K562 (cell line): Measurements from ENCODE around the gene DEDD2. TPM values are rescaled to one million over a fixed set of nuclear protein-coding genes. Genes with fewer than 3 reads are reported as not detected.

Experiments
- BCOR ChIP-seq: fragments of 450-650 bp; IDR thresholded peaks from 2 replicates; pipeline ENCODE4 v1.6.1; 2016
- CHAMP1 ChIP-seq: fragments of 450-650 bp; IDR thresholded peaks from 2 replicates; pipeline ENCODE4 v1.6.1; 2016; ENCODE audit warnings: mild to moderate bottlenecking
- EP300 ChIP-seq: IDR thresholded peaks from 2 replicates; pipeline ENCODE4 v1.6.1; 2012; ENCODE audit warnings: low read length, improper control_type of control experiment
- MTA2 ChIP-seq: fragments of 450-650 bp; IDR thresholded peaks from 2 replicates; pipeline ENCODE4 v1.6.1; 2016; ENCODE audit warnings: low read depth
- NCOA1 ChIP-seq: fragments of 450-650 bp; IDR thresholded peaks from 2 replicates; pipeline ENCODE4 v1.6.1; 2016; ENCODE audit warnings: low read depth
- NFE2 ChIP-seq: IDR thresholded peaks from 2 replicates; pipeline ENCODE4 v1.6.1; 2014; ENCODE audit warnings: antibody characterized with exemption, low read depth
- PHF20 ChIP-seq: fragments of 450-650 bp; IDR thresholded peaks from 2 replicates; pipeline ENCODE4 v1.6.1; 2018; ENCODE audit not compliant: partially characterized antibody
- POLR2H ChIP-seq: IDR thresholded peaks from 2 replicates; pipeline ENCODE4 v1.6.1; 2016; ENCODE audit warnings: missing genetic modification characterization, low read depth, mild to moderate bottlenecking, control low read depth, missing compliant biosample characterization, moderate library complexity
- RB1 ChIP-seq: fragments of 450-650 bp; IDR thresholded peaks from 2 replicates; pipeline ENCODE4 v1.6.1; 2017; ENCODE audit warnings: low read depth, mild to moderate bottlenecking
- RHOXF2B ChIP-seq: fragments of 250-450 bp; sonication (Bioruptor Pico); conservative IDR thresholded peaks from 2 replicates; pipeline ENCODE4 v1.5.1; 2021
- SMC3 ChIP-seq: conservative IDR thresholded peaks from 2 replicates; pipeline ENCODE4 v1.6.1; 2011; ENCODE audit warnings: low read depth, low read length, improper control_type of control experiment; ENCODE audit not compliant: insufficient read depth
- ZNF507 ChIP-seq: conservative IDR thresholded peaks from 2 replicates; pipeline ENCODE4 v1.6.1; 2017; ENCODE audit warnings: missing genetic modification characterization, missing compliant biosample characterization
- polyA plus RNA-seq, 8 experiments: library from polyadenylated mRNA; depleted of rRNA in 4 of 8; stranded (reverse) in 5 of 8; unstranded in 3 of 8; fragments of >200 nt; fragmentation: Nextera tagmentation in 2 of 8; fragmentation: Illumina TruSeq in 1 of 8; extraction: Ambion mirVana in 2 of 8; extraction: Trizol in 1 of 8; gene quantifications; 2 replicates each; pipeline versions ENCODE4 v1.2.1 to v1.2.3, GENCODE V29; 2011 to 2014; ENCODE audit warnings: inconsistent platforms in 1 of 8, missing spikeins in 1 of 8
- total RNA-seq, 7 experiments: library from RNA; depleted of rRNA in 6 of 7; stranded (reverse); fragments of >200 nt in 6 of 7; fragmentation: Illumina TruSeq in 2 of 7; extraction: Trizol in 2 of 7; gene quantifications; 2 replicates each; pipeline versions ENCODE4 v1.2.1 to v1.2.3, GENCODE V29; 2011 to 2021; ENCODE audit warnings: low replicate concordance in 1 of 7
- TF ChIP-seq, protein P1 (sequence below): fragments of 250-450 bp; sonication (Bioruptor Pico); IDR thresholded peaks from 2 replicates; pipeline ENCODE4 v1.8.0; 2021; ENCODE audit warnings: mild to moderate bottlenecking, moderate library complexity
- TF ChIP-seq, protein P2 (sequence below): fragments of 450-650 bp; IDR thresholded peaks from 2 replicates; pipeline ENCODE4 v1.6.1; 2016
- TF ChIP-seq, protein P3 (sequence below): fragments of 250-450 bp; sonication (Bioruptor Pico); IDR thresholded peaks from 2 replicates; pipeline ENCODE4 v1.8.0; 2022; ENCODE audit warnings: inconsistent platforms
- TF ChIP-seq, protein P4 (sequence below): sonication (generic); formaldehyde crosslinking; IDR thresholded peaks from 2 replicates; pipeline ENCODE4 v1.8.0; 2022; ENCODE audit warnings: missing genetic modification reagents, mild to moderate bottlenecking, moderate library complexity, borderline replicate concordance
- TF ChIP-seq, protein P5 (sequence below): IDR thresholded peaks from 2 replicates; pipeline ENCODE4 v1.6.1; 2011; ENCODE audit warnings: borderline replicate concordance, low read depth, mild to moderate bottlenecking, moderate library complexity, low read length; ENCODE audit not compliant: insufficient read depth, poor library complexity, severe bottlenecking

DEDD2 gene
- total and polyA plus RNA-seq, 9 of the 15 experiments (the other 6 are each of a cell fraction or from before 2014, with no cell fraction given), result 4.3 to 43.0 (median 29.2) TPM

- TF ChIP-seq, protein P1, sequence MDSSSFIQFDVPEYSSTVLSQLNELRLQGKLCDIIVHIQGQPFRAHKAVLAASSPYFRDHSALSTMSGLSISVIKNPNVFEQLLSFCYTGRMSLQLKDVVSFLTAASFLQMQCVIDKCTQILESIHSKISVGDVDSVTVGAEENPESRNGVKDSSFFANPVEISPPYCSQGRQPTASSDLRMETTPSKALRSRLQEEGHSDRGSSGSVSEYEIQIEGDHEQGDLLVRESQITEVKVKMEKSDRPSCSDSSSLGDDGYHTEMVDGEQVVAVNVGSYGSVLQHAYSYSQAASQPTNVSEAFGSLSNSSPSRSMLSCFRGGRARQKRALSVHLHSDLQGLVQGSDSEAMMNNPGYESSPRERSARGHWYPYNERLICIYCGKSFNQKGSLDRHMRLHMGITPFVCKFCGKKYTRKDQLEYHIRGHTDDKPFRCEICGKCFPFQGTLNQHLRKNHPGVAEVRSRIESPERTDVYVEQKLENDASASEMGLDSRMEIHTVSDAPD, result no peak
- TF ChIP-seq EP300 (no peak), SMC3 (peak; percentile 85), CHAMP1 (no peak), MTA2 (no peak), RB1 (0 out of 2 replicates have a peak, but pooled peaks have one; percentile 51), PHF20 (no peak), NFE2 (peak; percentile 61; the same call in 1 of the 2 replicates), ZNF507 (tag) (no peak), RHOXF2B (CRISPR knock-in tag) (no peak), POLR2H (tag) (no peak), BCOR (no peak), NCOA1 (no peak)
- TF ChIP-seq, protein P2, sequence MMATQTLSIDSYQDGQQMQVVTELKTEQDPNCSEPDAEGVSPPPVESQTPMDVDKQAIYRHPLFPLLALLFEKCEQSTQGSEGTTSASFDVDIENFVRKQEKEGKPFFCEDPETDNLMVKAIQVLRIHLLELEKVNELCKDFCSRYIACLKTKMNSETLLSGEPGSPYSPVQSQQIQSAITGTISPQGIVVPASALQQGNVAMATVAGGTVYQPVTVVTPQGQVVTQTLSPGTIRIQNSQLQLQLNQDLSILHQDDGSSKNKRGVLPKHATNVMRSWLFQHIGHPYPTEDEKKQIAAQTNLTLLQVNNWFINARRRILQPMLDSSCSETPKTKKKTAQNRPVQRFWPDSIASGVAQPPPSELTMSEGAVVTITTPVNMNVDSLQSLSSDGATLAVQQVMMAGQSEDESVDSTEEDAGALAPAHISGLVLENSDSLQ, result no peak
- TF ChIP-seq, protein P3, sequence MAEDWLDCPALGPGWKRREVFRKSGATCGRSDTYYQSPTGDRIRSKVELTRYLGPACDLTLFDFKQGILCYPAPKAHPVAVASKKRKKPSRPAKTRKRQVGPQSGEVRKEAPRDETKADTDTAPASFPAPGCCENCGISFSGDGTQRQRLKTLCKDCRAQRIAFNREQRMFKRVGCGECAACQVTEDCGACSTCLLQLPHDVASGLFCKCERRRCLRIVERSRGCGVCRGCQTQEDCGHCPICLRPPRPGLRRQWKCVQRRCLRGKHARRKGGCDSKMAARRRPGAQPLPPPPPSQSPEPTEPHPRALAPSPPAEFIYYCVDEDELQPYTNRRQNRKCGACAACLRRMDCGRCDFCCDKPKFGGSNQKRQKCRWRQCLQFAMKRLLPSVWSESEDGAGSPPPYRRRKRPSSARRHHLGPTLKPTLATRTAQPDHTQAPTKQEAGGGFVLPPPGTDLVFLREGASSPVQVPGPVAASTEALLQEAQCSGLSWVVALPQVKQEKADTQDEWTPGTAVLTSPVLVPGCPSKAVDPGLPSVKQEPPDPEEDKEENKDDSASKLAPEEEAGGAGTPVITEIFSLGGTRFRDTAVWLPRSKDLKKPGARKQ (CRISPR knock-in tag), result no peak
- TF ChIP-seq, protein P4, sequence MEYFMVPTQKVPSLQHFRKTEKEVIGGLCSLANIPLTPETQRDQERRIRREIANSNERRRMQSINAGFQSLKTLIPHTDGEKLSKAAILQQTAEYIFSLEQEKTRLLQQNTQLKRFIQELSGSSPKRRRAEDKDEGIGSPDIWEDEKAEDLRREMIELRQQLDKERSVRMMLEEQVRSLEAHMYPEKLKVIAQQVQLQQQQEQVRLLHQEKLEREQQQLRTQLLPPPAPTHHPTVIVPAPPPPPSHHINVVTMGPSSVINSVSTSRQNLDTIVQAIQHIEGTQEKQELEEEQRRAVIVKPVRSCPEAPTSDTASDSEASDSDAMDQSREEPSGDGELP (CRISPR knock-in tag), result peak; percentile 39; the same call in 1 of the 2 replicates
- TF ChIP-seq, protein P5, sequence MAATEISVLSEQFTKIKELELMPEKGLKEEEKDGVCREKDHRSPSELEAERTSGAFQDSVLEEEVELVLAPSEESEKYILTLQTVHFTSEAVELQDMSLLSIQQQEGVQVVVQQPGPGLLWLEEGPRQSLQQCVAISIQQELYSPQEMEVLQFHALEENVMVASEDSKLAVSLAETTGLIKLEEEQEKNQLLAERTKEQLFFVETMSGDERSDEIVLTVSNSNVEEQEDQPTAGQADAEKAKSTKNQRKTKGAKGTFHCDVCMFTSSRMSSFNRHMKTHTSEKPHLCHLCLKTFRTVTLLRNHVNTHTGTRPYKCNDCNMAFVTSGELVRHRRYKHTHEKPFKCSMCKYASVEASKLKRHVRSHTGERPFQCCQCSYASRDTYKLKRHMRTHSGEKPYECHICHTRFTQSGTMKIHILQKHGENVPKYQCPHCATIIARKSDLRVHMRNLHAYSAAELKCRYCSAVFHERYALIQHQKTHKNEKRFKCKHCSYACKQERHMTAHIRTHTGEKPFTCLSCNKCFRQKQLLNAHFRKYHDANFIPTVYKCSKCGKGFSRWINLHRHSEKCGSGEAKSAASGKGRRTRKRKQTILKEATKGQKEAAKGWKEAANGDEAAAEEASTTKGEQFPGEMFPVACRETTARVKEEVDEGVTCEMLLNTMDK, result peak; percentile 34
Measured at GRCh38 chr19:42184401-42184861, 33.0 kb downstream of the DEDD2 start (continued).
